ENCODE data around the gene MAT1A.

DNA sequence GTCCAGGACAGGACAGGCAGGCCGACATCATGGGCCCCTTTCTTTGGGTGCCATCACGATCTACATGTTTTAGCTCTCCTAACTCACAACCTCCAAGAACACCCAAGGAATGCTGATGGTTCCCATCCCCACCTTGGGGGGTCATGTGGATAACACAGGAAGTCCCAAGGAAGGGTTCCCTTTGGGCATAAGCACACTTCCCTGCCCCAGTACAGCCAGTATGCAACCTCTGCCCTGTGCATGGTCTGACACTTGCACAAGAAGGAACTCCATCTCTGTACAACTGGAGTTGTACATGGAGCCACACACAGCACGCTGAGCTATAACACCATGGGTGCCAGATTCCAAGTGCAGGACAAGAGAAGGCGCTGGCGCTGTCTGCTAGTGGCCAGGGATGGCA, 11.0 kb downstream of the MAT1A start:
- TF ChIP-seq EZH2phosphoT487 (IDR thresholded peaks at IDR 0.05; ENCODE audit: low read depth, severe bottlenecking, unreplicated experiment) (no peak), EZH2 (IDR thresholded peaks at IDR 0.05; ENCODE audit: borderline replicate concordance) (no peak)
- TF ChIP-seq, protein P1, sequence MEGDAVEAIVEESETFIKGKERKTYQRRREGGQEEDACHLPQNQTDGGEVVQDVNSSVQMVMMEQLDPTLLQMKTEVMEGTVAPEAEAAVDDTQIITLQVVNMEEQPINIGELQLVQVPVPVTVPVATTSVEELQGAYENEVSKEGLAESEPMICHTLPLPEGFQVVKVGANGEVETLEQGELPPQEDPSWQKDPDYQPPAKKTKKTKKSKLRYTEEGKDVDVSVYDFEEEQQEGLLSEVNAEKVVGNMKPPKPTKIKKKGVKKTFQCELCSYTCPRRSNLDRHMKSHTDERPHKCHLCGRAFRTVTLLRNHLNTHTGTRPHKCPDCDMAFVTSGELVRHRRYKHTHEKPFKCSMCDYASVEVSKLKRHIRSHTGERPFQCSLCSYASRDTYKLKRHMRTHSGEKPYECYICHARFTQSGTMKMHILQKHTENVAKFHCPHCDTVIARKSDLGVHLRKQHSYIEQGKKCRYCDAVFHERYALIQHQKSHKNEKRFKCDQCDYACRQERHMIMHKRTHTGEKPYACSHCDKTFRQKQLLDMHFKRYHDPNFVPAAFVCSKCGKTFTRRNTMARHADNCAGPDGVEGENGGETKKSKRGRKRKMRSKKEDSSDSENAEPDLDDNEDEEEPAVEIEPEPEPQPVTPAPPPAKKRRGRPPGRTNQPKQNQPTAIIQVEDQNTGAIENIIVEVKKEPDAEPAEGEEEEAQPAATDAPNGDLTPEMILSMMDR (IDR thresholded peaks at IDR 0.05; ENCODE audit: poor library complexity), result no peak

Data from hepatocyte (in vitro differentiated cells).